Measurements from ENCODE around the gene CHMP3. TPM values are rescaled to one million over a fixed set of nuclear protein-coding genes. Genes with fewer than 3 reads are reported as not detected.
A peak's percentile ranks its signal among the peaks of the same experiment; 100 is the strongest.
"Not testable (repeated sequence)": the region's sequence is repeated elsewhere in the genome, so short reads cannot be mapped to it uniquely, and the experiment has no call there.

Gene CHMP3
- total RNA-seq, 4 donors from 2014 or later = 166 to 213 (median 185) TPM

DNA sequence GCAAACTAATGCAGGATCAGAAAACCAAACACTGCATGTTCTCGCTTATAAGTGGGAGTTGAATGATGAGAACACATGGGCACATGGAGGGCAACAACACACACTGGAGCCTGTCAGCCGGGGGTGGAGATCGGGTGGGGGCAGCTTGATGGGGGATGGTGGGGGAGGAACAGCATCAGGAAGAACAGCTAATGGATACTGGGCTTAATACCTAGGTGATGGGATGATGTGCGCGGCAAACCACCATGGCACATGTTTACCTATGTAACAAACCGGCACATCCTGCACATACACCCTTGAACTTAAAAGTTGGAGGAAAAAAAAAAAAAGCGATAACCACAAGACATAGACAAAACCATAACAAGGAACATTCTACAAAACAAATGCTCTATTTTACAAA is 10.4 kb downstream of the CHMP3 start:
- TF ChIP-seq POLR2A (IDR thresholded peaks at IDR 0.05; ENCODE audit: low read depth) = no peak
- TF ChIP-seq EP300 (IDR thresholded peaks at IDR 0.05) = no peak
- TF ChIP-seq POLR2AphosphoS5 (IDR thresholded peaks at IDR 0.05) = no peak
- TF ChIP-seq, protein P1, sequence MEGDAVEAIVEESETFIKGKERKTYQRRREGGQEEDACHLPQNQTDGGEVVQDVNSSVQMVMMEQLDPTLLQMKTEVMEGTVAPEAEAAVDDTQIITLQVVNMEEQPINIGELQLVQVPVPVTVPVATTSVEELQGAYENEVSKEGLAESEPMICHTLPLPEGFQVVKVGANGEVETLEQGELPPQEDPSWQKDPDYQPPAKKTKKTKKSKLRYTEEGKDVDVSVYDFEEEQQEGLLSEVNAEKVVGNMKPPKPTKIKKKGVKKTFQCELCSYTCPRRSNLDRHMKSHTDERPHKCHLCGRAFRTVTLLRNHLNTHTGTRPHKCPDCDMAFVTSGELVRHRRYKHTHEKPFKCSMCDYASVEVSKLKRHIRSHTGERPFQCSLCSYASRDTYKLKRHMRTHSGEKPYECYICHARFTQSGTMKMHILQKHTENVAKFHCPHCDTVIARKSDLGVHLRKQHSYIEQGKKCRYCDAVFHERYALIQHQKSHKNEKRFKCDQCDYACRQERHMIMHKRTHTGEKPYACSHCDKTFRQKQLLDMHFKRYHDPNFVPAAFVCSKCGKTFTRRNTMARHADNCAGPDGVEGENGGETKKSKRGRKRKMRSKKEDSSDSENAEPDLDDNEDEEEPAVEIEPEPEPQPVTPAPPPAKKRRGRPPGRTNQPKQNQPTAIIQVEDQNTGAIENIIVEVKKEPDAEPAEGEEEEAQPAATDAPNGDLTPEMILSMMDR (IDR thresholded peaks at IDR 0.05) = no peak
- intact Hi-C loops (cut with DNase I) = no loop called here

DNA sequence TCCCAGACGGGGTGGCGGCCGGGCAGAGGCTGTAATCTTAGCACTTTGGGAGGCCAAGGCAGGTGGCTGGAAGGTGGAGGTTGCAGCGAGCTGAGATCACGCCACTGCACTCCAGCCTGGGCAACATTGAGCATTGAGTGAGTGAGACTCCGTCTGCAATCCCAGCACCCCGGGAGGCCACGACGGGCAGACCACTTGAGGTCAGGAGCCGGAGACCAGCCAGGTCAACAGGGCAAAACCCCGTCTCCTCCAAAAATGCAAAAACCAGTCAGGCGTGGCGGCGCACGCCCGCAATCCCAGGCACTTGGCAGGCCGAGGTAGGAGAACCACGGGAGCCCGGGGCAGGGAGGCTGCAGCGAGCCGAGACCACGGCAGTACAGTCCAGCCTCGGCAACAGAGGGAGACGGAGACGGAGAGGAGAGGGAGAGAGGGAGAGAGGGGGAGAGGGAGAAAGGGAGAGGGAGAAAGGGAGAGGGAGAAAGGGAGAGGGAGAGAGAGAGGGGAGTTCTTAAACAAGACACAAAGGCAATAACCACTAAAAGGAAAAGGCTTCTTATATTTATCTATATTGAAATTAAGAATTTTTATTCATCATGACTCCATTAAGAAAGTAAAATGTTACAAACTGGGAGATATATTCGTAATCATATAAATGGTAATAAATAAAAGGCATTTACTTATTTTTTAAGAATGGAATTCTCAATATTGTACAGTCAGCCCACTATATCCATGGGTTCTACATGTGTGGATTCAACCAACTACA is 13.1 kb downstream of the CHMP3 start:
- WGBS = 95% methylated on average over 26 of the region's 26 CpGs
- H3K36me3 ChIP-seq = peaks cover 12 to 29% (median 22%) of the 10 kb centered on the region in 4 donors
- intact Hi-C loops (cut with DNase I); H3K4me3 ChIP-seq; H3K9me3 ChIP-seq; H3K27me3 ChIP-seq; DNase-seq (ENCODE audit: extremely low spot score): not testable (repeated sequence)
- peak overlapping the region in 1 of 4 donors; percentile 78 for H3K27ac ChIP-seq (replicated peaks in 1 of 4)
- H3K4me1 ChIP-seq = peaks cover 5 to 29% (median 26%) of the 10 kb centered on the region in 4 donors

More for the DNA sequence above, 10.4 kb downstream of the CHMP3 start:
- Histone ChIP-seq H3K27ac (replicated peaks in 1 of 4) (peak overlapping the region; percentile 45 to 78 (median 70)), H3K9me3 (no peaks in the 10 kb centered on the region), H3K4me1 (peaks cover 5 to 53% (median 48%) of the 10 kb centered on the region in 4 donors), H3K4me3 (no peak overlapping the region), H3K36me3 (peaks cover 12 to 18% (median 15%) of the 10 kb centered on the region in 4 donors), H3K27me3 (no peaks in the 10 kb centered on the region)
- no peak for DNase-seq (ENCODE audit: extremely low spot score)
- 94% methylated on average over 7 of the region's 7 CpGs for WGBS

DNA sequence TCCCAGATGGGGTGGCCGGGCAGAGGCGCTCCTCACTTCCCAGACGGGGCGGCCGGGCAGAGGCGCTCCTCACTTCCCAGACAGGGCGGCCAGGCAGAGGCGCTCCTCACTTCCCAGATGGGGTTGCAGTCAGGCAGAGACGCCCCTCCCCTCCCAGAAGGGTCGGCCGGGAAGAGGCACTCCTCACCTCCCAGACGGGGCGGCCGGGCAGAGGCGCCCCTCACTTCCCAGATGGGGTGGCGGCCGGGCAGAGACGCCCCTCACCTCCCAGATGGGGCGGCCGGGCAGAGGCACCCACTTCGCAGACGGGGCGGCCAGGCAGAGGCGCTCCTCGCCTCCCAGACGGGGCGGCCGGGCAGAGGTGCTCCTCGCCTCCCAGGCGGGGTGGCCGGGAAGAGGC is 13.8 kb downstream of the CHMP3 start:
- H3K27me3 ChIP-seq; DNase-seq (ENCODE audit: extremely low spot score); H3K9me3 ChIP-seq; H3K4me3 ChIP-seq; intact Hi-C loops (cut with DNase I); H3K27ac ChIP-seq (replicated peaks in 1 of 4): not testable (repeated sequence)
- H3K4me1 ChIP-seq = peaks cover 5 to 29% (median 25%) of the 10 kb centered on the region in 4 donors
- 92% methylated on average over 29 of the region's 31 CpGs for WGBS
- peaks cover 12 to 29% (median 22%) of the 10 kb centered on the region in 4 donors for H3K36me3 ChIP-seq

DNA sequence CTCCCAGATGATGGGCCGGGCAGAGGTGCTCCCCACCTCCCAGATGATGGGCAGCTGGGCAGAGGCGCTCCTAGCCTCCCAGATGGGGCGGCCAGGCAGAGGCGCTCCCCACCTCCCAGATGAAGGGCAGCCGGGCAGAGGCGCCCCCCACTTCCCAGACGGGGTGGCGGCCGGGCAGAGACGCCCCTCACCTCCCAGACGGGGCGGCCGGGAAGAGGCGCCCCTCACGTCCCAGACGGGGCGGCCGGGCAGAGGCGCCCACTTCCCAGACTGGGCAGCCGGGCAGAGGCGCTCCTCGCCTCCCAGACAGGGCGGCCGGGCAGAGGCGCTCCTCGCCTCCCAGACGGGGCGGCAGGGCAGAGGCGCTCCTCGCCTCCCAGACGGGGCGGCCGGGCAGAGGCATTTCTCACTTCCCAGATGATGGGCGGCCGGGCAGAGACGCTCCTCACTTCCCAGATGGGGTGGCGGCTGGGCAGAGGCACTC is 14.3 kb downstream of the CHMP3 start:
- intact Hi-C loops (cut with DNase I); DNase-seq (ENCODE audit: extremely low spot score); H3K27me3 ChIP-seq; H3K27ac ChIP-seq (replicated peaks in 1 of 4); H3K9me3 ChIP-seq; H3K4me3 ChIP-seq: not testable (repeated sequence)
- 77% methylated on average over 9 of the region's 37 CpGs for WGBS
- peaks cover 12 to 29% (median 22%) of the 10 kb centered on the region in 4 donors for H3K36me3 ChIP-seq
- H3K4me1 ChIP-seq = peaks cover 5 to 29% (median 25%) of the 10 kb centered on the region in 4 donors

DNA sequence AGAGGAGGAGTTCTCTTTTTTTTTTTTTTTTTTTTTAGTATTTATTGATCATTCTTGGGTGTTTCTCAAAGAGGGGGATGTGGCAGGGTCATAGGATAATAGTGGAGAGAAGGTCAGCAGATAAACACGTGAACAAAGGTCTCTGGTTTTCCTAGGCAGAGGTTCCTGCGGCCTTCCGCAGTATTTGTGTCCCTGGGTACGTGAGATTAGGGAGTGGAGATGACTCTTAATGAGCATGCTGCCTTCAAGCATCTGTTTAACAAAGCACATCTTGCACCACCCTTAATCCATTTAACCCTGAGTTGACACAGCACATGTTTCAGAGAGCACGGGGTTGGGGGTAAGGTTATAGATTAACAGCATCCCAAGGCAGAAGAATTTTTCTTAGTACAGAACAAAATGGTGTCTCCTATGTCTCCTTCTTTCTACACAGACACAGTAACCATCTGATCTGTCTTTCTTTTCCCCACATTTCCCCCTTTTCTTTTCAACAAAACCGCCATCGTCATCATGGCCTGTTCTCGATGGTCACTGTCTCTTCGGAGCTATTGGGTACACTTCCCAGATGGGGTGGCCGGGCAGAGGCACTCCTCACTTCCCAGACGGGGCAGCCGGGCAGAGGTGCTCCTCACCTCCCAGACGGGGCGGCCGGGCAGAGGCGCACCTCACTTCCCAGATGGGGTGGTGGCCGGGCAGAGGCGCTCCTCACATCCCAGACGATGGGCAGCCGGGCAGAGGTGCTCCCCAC is 14.9 kb downstream of the CHMP3 start:
- 89% methylated on average over 9 of the region's 20 CpGs for WGBS
- H3K4me3 ChIP-seq; H3K9me3 ChIP-seq; intact Hi-C loops (cut with DNase I); H3K27me3 ChIP-seq; DNase-seq (ENCODE audit: extremely low spot score); H3K27ac ChIP-seq (replicated peaks in 1 of 4): not testable (repeated sequence)
- peaks cover 9 to 27% (median 27%) of the 10 kb centered on the region in 4 donors for H3K4me1 ChIP-seq
- H3K36me3 ChIP-seq = peaks cover 12 to 29% (median 22%) of the 10 kb centered on the region in 4 donors

DNA sequence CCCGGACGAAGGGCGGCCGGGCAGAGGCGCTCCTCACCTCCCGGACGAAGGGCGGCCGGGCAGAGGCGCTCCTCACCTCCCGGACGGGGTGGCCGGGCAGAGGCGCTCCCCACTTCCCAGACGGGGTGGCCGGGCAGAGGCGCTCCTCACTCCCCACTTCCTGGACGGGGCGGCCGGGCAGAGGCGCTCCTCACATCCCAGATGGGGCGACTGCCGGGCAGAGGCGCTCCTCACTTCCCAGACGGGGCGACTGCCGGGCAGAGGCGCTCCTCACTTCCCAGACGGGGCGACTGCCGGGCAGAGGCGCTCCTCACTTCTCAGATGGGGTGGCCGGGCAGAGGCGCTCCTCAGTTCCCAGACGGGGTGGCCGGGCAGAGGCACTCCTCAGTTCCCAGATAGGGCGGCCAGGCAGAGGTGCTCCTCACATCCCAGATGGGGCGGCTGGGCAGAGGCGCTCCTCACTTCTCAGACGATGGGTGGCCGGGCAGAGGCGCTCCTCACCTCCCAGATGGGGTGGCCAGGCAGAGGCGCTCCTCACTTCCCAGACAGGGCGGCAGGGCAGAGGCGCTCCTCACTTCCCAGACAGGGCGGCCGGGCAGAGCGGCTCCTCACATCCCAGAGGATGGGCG is 17.8 kb downstream of the CHMP3 start:
- H3K27ac ChIP-seq (replicated peaks in 1 of 4); H3K9me3 ChIP-seq; H3K4me3 ChIP-seq; H3K27me3 ChIP-seq; intact Hi-C loops (cut with DNase I); DNase-seq (ENCODE audit: extremely low spot score): not testable (repeated sequence)
- Histone ChIP-seq H3K4me1 (peaks cover 0 to 21% (median 10%) of the 10 kb centered on the region in 4 donors), H3K36me3 (peaks cover 12 to 29% (median 22%) of the 10 kb centered on the region in 4 donors)
- WGBS = 90% methylated on average over 20 of the region's 49 CpGs

DNA sequence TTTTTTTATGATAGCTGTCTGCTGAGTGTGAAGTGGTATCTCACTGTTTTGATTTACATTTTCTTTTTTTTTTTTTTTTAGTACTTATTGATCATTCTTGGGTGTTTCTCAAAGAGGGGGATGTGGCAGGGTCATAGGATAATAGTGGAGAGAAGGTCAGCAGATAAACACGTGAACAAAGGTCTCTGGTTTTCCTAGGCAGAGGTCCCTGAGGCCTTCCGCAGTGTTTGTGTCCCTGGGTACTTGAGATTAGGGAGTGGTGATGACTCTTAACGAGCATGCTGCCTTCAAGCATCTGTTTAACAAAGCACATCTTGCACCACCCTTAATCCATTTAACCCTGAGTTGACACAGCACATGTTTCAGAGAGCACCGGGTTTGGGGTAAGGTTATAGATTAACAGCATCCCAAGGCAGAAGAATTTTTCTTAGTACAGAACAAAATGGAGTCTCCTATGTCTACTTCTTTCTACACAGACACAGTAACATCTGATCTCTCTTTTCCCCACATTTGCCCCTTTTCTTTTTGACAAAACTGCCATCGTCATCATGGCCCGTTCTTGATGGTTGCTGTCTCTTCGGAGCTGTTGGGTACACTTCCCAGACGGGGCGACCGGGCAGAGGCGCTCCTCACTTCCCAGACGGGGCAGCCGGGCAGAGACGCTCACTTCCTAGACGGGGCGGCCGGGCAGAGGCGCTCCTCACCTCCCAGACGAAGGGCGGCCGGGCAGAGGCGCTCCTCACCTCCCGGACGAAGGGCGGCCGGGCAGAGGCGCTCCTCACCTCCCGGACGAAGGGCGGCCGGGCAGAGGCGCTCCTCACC is 18.8 kb downstream of the CHMP3 start:
- H3K27ac ChIP-seq (replicated peaks in 1 of 4); H3K27me3 ChIP-seq; H3K9me3 ChIP-seq; DNase-seq (ENCODE audit: extremely low spot score); intact Hi-C loops (cut with DNase I); H3K4me3 ChIP-seq: not testable (repeated sequence)
- H3K36me3 ChIP-seq = peaks cover 9 to 22% (median 18%) of the 10 kb centered on the region in 4 donors
- H3K4me1 ChIP-seq = peaks cover 0 to 21% (median 10%) of the 10 kb centered on the region in 4 donors
- 97% methylated on average over 14 of the region's 32 CpGs for WGBS

Data from esophagus muscularis mucosa (tissue), 4 donors.